HEK293T (cell line): ENCODE data around the gene VPS35L.

Experiments
- CTCF ChIA-PET: fragments of 350-600 bp; formaldehyde crosslinking; extraction: SDS; loops from one replicate; lab custom pipeline; 2021; ENCODE audit warnings: antibody characterized with exemption, inconsistent platforms; lab: Yijun Ruan, JAX
- POLR2A ChIA-PET: fragments of 350-600 bp; formaldehyde crosslinking; extraction: SDS; loops from one replicate; lab custom pipeline; 2020; ENCODE audit warnings: antibody characterized with exemption, inconsistent platforms; lab: Yijun Ruan, JAX
- DNase-seq: peaks from one replicate; pipeline ENCODE4 v3.0.0; 2012; ENCODE audit warnings: mixed read lengths; ENCODE audit errors: extremely low spot score
- ARNT ChIP-seq: fragments of 450-650 bp; IDR thresholded peaks from 2 replicates; pipeline ENCODE4 v1.6.1; 2017; ENCODE audit warnings: mild to moderate bottlenecking
- BHLHE40 ChIP-seq: fragments of 450-650 bp; IDR thresholded peaks from 2 replicates; pipeline ENCODE4 v1.6.1; 2016; ENCODE audit warnings: mild to moderate bottlenecking, moderate library complexity, borderline replicate concordance
- CTBP1 ChIP-seq: fragments of 450-650 bp; IDR thresholded peaks from 2 replicates; pipeline ENCODE4 v1.6.1; 2016; ENCODE audit warnings: borderline replicate concordance
- ELF4 ChIP-seq: fragments of 450-650 bp; IDR thresholded peaks from 2 replicates; pipeline ENCODE4 v1.6.1; 2017; ENCODE audit warnings: antibody characterized with exemption
- FOXA1 ChIP-seq: fragments of 450-650 bp; IDR thresholded peaks from 2 replicates; pipeline ENCODE4 v1.6.1; 2016; ENCODE audit warnings: mild to moderate bottlenecking
- FOXK2 ChIP-seq: fragments of 450-650 bp; IDR thresholded peaks from 2 replicates; pipeline ENCODE4 v1.6.1; 2016; ENCODE audit warnings: mild to moderate bottlenecking
- FOXM1 ChIP-seq: fragments of 450-650 bp; IDR thresholded peaks from 2 replicates; pipeline ENCODE4 v1.6.1; 2017; ENCODE audit warnings: mild to moderate bottlenecking, borderline replicate concordance
- HDGF ChIP-seq: fragments of 450-650 bp; IDR thresholded peaks from 2 replicates; pipeline ENCODE4 v1.6.1; 2017; ENCODE audit warnings: antibody characterized with exemption, borderline replicate concordance
- L3MBTL2 ChIP-seq: fragments of 450-650 bp; conservative IDR thresholded peaks from 2 replicates; pipeline ENCODE4 v1.6.1; 2016; ENCODE audit warnings: mild to moderate bottlenecking
- LEF1 ChIP-seq: fragments of 450-650 bp; IDR thresholded peaks from 2 replicates; pipeline ENCODE4 v1.6.1; 2017; ENCODE audit warnings: mild to moderate bottlenecking, borderline replicate concordance
- NFRKB ChIP-seq: fragments of 450-650 bp; IDR thresholded peaks from 2 replicates; pipeline ENCODE4 v1.6.1; 2016; ENCODE audit warnings: mild to moderate bottlenecking, moderate library complexity
- PKNOX1 ChIP-seq: fragments of 450-650 bp; IDR thresholded peaks from 2 replicates; pipeline ENCODE4 v1.6.1; 2016
- SP1 ChIP-seq: fragments of 450-650 bp; IDR thresholded peaks from 2 replicates; pipeline ENCODE4 v1.6.1; 2017
- SUZ12 ChIP-seq: fragments of 450-650 bp; IDR thresholded peaks from 2 replicates; pipeline ENCODE4 v1.6.1; 2016; ENCODE audit warnings: mild to moderate bottlenecking
- TARDBP ChIP-seq: fragments of 450-650 bp; IDR thresholded peaks from 2 replicates; pipeline ENCODE4 v1.6.1; 2016
- ZNF384 ChIP-seq: fragments of 450-650 bp; IDR thresholded peaks from 2 replicates; pipeline ENCODE4 v1.6.1; 2016

VPS35L gene

GRCh38 chr16:19683453-19684236 lies 128.1 kb downstream of the VPS35L start:
- ChIA-PET CTCF (no interaction called here), POLR2A (no interaction called here)
- TF ChIP-seq SP1, result no peak
- no peak for TF ChIP-seq L3MBTL2
- TF ChIP-seq ELF4, result no peak
- no peak for TF ChIP-seq HDGF
- no peak for TF ChIP-seq FOXM1
- TF ChIP-seq FOXK2, result no peak
- TF ChIP-seq TARDBP, result no peak
- TF ChIP-seq ARNT, result no peak
- TF ChIP-seq CTBP1, result no peak
- no peak for TF ChIP-seq FOXA1
- no peak for TF ChIP-seq BHLHE40
- no peak for TF ChIP-seq PKNOX1
- no peak for TF ChIP-seq LEF1
- DNase-seq, result no peak

GRCh38 chr16:19685176-19685575 lies 129.7 kb downstream of the VPS35L start:
- ChIA-PET POLR2A (no interaction called here), CTCF (no interaction called here)
- no peak for TF ChIP-seq FOXA1
- no peak for TF ChIP-seq TARDBP
- no peak for TF ChIP-seq ARNT
- no peak for TF ChIP-seq PKNOX1
- TF ChIP-seq HDGF, result no peak
- TF ChIP-seq SUZ12, result no peak
- TF ChIP-seq FOXK2, result no peak
- no peak for TF ChIP-seq ELF4
- DNase-seq, result no peak

GRCh38 chr16:19687279-19687678 lies 131.8 kb downstream of the VPS35L start:
- ChIA-PET POLR2A (no interaction called here), CTCF (no interaction called here)
- TF ChIP-seq LEF1, result no peak
- TF ChIP-seq FOXA1, result no peak
- no peak for DNase-seq

- ChIA-PET CTCF (no interaction called here), POLR2A (no interaction called here)
- DNase-seq, result no peak
- no peak for TF ChIP-seq HDGF
- TF ChIP-seq ELF4, result no peak
- TF ChIP-seq PKNOX1, result no peak
- no peak for TF ChIP-seq ZNF384
- no peak for TF ChIP-seq L3MBTL2
- no peak for TF ChIP-seq CTBP1
- TF ChIP-seq NFRKB, result no peak
- TF ChIP-seq ARNT, result no peak
- TF ChIP-seq FOXA1, result no peak
- no peak for TF ChIP-seq SP1
- TF ChIP-seq LEF1, result no peak
- no peak for TF ChIP-seq TARDBP
These were observed 133.0 kb downstream of the VPS35L start for GRCh38 chr16:19688396-19689024.

- no peak for DNase-seq
- ChIA-PET CTCF (no interaction called here), POLR2A (no interaction called here)
- no peak for TF ChIP-seq TARDBP
- TF ChIP-seq ZNF384, result no peak
- no peak for TF ChIP-seq FOXA1
- no peak for TF ChIP-seq PKNOX1
- no peak for TF ChIP-seq ELF4
- TF ChIP-seq HDGF, result no peak
- no peak for TF ChIP-seq FOXM1
- TF ChIP-seq LEF1, result no peak
- no peak for TF ChIP-seq BHLHE40
- no peak for TF ChIP-seq NFRKB
- TF ChIP-seq FOXK2, result no peak
- TF ChIP-seq SUZ12, result no peak
- TF ChIP-seq L3MBTL2, result no peak
- TF ChIP-seq CTBP1, result no peak
- no peak for TF ChIP-seq ARNT
These were observed 133.8 kb downstream of the VPS35L start for GRCh38 chr16:19689342-19689741.

- CTCF ChIA-PET, result no interaction called here
- TF ChIP-seq NFRKB (no peak), SUZ12 (no peak), SP1 (no peak), CTBP1 (no peak), L3MBTL2 (no peak), ARNT (no peak), TARDBP (no peak), ELF4 (no peak)
- POLR2A ChIA-PET, result no interaction called here
- DNase-seq, result no peak
These were observed 134.7 kb downstream of the VPS35L start for GRCh38 chr16:19690196-19690595.
